HG03575 (cell line): ENCODE data around the gene RTN4IP1.
A peak's percentile ranks its signal among the peaks of the same experiment; 100 is the strongest.
"Not testable (repeated sequence)": the region's sequence is repeated elsewhere in the genome, so short reads cannot be mapped to it uniquely, and the experiment has no call there.

Source experiments
- ATAC-seq: cut with Tn5 transposase; IDR thresholded peaks from one replicate; pipeline ENCODE4 v1.9.1; 2021; ENCODE audit not compliant: unreplicated experiment, insufficient number of reproducible peaks, low FRiP score; ENCODE audit errors: extremely low read depth

The RTN4IP1 gene

GRCh38 chr6:106630366-106630765 lies 1.1 kb upstream of the RTN4IP1 start:
- no peak for ATAC-seq

DNA sequence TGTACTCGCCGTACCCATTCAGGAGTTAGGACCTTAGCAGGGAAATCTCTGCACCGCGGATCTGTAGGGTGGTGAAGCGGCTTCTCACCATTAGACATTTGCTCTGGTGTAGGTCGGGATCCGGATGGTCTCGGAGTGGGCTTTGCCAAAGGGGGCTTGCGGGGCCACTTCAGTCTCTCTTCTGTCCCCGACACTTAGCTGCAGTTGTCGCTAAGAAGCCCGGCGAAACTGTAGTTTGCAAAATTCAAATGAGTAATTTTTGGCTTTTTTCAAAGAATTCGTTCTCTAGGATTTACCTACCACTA lies 513 bp upstream of the RTN4IP1 start:
- no peak for ATAC-seq

DNA sequence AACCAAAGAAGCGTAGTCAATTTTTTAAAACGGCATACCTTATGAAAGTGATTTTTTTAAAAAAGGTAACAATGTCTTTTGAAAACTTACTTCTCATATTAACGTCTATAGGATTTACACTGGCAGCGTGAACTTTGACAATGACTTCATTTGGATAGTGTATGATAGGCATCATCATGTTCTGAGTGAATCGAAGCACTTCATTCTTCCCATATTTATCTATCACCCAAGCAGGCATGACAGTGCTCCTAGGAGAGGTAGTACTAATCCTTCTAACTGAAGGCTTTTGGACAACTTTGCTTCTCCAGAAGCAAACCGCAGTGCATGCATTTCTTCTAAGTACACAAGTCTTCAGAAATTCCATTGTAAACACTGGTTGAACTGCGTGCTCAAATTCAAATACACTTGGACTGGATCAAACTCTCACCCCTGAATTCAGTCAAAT lies 618 bp downstream of the RTN4IP1 start:
- peak; percentile 2 for ATAC-seq

- not testable (repeated sequence) for ATAC-seq
These were observed 1.5 kb downstream of the RTN4IP1 start for GRCh38 chr6:106627760-106628159.

DNA sequence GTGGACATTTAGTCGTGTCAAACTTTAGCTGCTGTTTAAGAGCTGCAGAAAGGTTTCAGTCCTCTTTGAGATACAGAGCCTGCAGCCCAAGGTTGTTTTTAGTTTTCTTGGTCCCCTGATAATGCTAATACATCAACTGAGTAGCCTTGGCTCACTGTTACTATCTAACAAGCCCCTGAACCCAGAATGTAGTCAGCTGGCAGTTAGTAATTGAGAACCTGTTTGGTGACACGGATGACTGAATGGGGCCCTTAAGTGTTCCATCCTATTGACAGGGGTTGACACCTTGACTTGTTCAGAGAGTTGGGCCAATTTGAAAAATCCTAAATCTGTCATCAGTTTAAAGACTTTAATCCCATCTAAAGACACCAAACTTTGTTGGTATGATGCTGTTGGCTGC lies 2.8 kb downstream of the RTN4IP1 start:
- ATAC-seq: no peak

DNA sequence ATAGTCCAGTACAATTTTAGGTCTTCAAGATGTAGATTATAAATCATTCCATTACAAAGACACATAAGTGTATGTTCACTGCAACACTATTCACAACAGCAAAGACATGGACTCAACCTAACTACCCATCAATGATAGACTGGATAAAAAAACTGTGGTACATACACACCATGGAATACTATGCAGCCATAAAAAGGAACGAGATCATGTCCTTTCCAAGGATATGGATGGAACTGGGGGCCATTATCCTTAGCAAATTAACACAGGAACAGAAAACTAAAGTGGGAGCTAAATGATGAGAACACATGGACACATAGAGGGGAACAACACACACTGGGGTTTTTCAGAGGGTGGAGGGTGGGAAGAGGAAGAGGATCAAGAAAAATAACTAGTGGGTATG lies 6.3 kb downstream of the RTN4IP1 start:
- ATAC-seq: no peak

- no peak for ATAC-seq
These were observed 6.9 kb downstream of the RTN4IP1 start for GRCh38 chr6:106622412-106622811.

- no peak for ATAC-seq
These were observed 8.2 kb downstream of the RTN4IP1 start for GRCh38 chr6:106620931-106621672.

DNA sequence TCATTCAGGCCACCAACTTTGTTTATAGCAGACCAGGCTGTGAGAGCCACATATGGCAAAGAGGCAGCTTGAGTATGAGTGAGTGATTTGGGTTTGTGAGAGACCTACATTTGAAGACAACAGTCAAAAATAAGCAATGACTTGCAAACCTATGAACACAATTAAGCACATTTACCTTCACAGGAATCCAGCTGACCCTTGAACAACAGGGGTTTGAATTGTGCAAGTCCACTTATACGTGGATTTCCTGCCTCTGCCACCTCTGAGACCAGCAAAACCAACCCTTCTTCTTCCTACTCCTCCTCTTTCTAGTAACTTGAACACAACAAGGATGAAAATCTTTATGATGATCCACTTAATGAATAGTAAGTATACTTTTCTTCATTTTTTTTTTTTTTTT lies 10.1 kb downstream of the RTN4IP1 start:
- no peak for ATAC-seq

- no peak for ATAC-seq
These were observed 11.0 kb downstream of the RTN4IP1 start for GRCh38 chr6:106618324-106618723.

GRCh38 chr6:106617857-106618256 lies 11.4 kb downstream of the RTN4IP1 start:
- ATAC-seq: no peak

GRCh38 chr6:106617302-106617701 lies 12.0 kb downstream of the RTN4IP1 start:
- ATAC-seq: no peak

DNA sequence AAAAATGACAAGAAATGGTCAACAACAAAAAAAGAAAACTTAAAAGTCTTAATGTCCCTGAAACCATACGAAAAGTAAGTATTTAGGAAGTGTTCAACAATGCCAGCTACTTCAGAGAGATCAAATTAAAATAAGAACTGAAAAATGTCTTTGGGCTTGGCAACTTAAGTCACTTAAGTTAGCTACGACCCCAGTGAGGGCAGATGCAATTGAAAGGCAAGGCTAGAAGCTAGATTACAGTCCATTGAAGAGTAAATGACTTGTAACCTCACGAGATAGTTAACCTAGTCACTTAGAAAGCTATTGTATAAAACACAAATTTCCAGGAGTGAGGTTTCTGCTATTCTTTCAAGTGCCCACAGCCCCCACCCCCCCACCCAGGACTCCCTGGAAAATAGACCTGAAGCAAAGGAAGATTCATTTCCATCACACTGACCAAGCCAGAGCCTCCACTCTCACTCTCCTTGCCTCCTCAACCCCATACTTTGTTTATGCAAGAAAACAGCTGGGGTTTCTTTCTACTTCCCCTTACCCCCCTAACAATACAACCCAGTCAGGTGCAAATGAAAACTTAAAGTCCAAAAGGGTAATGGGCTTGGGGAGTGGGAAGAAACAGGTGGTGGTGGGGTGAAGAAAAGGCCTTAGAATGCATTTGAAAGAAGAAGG lies 14.6 kb downstream of the RTN4IP1 start:
- no peak for ATAC-seq

GRCh38 chr6:106614166-106614565 lies 15.1 kb downstream of the RTN4IP1 start:
- no peak for ATAC-seq

DNA sequence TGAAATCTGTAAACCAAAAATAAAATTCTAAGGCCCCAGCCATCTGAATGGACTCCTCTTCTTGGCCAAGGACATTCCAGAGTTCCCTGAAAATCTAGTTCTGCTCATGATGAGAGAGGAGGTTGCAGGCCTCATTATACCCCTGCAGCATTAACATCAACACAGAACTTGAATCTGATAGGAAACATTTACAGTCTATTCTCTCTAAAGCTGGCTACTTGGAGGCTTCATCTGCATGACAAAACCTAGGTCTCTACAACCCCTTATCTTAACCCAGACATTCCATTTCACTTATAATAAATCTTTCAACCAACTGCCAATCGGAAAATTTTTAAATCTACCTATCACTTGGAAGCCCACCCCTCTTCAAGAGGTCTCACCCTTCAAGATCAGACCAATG lies 15.7 kb downstream of the RTN4IP1 start:
- no peak for ATAC-seq

GRCh38 chr6:106612671-106613416 lies 16.5 kb downstream of the RTN4IP1 start:
- no peak for ATAC-seq

GRCh38 chr6:106611030-106611429 lies 18.3 kb downstream of the RTN4IP1 start:
- no peak for ATAC-seq

GRCh38 chr6:106609699-106610098 lies 19.6 kb downstream of the RTN4IP1 start:
- ATAC-seq: no peak

DNA sequence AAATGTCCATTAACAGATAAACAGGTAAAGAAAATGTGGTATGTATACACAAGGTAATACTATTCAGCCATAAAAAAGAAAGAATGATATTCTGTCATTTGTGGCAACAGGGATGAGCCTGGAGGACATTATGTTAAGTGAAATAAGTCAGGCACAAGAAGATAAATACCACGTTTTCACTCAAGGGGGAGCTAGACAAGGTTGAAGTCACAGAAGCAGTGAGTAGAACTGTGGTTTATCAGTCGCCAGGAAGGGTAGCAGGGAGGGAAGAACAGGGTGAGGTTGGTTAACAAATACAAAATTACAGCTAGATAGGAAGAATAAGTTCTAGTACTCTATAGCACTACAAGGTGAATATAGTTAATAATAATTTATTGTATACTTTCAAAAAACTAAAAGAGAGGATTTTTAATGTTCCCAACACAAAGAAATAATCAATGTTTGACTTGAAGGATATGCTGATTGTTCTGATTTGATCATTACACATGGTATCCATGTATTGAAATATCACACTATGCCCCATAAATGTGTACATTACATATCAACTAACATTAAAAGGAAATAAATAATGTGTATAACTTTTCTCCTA lies 21.1 kb downstream of the RTN4IP1 start:
- no peak for ATAC-seq

GRCh38 chr6:106600329-106600728 lies 29.0 kb downstream of the RTN4IP1 start:
- ATAC-seq: no peak
